ENCODE data around the gene NRIP3. TPM values are rescaled to one million over a fixed set of nuclear protein-coding genes. Genes with fewer than 3 reads are reported as not detected.

Gene NRIP3
- total RNA-seq: 4.0 and 15.6 TPM in 2 replicates

DNA sequence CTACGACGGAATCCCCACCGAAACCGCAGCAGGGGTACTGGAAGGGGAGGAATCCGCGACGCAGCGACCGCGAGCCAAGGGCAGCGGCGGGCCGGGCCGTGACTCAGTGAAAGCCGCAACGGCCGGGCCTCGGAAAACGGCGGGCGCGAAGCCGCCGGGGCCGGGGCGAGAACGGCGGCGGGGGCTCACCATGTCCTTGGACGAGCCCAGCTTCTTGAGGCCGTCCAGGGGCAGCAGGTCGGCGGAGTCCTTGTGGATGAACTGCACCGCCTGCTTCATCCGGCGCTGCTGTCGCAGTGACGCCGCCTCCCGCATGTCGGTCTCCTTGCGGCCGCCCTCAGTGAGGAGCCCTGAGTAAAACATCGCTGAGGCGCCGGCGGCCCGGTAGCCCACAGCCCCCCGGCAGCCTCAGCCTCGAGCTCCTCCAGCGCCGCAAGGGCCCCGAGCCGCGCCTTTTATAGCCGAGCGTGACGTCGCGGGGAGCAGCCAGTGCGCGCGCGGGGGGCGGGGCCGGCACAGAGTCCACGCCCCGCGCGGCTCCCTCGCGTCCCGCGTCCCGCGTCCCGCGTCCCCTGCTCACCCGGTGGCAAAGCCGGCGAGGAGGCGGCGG, at the start of gene NRIP3:
Gene NRIP3, minus strand, starts transcription at position 429 of the 610 bp plus-strand sequence. Its CDS starts 66 bp downstream, at position 363.
- no peak for DNase-seq (ENCODE audit: low read depth, low spot score)

DNA sequence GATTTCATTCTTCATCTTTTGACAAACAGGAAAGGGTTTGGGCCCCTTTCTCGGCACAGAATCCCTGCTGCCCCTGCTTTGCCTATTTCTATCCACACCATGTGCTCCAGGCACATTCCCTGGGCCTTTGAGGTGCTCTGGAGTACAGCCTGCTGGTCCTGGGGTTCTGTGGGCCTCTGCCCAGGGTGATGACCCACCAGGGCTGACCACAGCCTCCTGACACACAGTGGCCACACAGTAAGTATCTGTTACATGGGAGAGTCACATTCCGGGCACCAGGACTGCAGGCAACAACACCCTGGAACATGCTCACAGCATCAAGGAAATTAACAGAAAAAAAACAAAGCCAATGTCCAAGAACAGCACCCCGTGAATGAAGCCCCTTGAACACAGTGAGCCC, 48.5 kb upstream of the NRIP3 start:
- no peak for DNase-seq (ENCODE audit: low read depth, low spot score)

DNA sequence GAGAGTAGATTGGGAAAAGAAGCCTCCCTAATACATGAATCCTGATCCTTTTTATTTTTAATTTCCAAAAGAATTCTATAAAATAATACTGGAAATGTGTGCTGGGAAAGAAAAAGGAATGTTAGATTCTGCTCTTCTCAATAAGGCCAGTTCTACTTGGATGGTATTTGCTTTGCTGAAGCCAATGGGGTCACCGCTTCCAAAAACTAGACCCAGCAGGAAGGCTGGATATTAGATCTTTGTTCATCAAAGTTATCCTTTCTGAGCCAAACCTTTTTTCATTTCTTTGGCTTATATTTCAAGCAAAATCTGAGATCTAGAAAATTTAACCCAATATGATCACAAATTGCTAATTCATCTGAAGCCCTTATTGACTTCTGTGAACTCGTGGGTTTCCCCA, 46.2 kb upstream of the NRIP3 start:
- DNase-seq (ENCODE audit: low read depth, low spot score): no peak

DNA sequence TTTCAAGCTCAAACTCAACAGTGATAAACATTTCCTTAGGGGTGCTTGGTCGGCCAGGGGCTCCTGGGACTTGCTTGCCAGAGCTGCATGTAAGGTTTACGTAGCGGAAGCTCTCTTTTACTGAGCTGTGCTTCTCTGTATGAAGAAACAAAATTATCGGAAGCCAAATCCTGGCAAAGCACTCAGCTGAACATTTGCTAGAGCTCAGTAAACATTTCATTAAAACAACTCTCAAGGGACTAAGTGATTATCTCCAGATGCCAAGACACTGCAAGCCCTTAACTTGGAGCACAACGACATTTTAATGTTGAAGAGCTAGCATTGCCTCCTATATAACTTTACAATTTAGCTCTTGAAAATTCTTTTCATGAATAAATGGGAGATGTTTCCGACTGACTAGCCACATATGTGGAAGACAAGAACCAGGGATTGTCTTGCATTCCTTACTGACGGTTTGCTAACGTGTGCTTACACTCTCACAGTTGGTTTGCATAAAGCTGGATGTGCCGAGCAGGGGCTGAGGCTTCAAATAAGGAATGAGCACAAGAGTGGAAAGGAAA, 44.2 kb upstream of the NRIP3 start:
- no peak for DNase-seq (ENCODE audit: low read depth, low spot score)

DNA sequence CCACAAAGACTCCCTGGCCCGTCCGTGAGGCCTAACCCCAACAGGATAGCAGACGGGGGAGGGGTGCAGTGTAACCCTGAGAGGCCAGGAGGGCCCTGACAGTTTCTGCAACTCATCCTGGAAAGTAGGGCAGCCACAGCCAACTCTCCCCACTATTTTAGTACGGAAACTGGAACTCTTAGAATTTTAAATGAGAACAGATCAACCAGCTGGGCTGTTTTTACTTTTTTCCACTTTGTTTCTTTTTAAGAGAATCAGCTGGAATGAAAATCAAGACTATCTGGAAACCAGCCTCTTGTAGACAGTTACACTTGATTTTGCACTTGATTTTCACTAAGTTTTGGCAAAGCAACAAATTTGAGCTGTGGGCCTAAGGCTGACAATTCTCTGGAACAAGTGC, 42.7 kb upstream of the NRIP3 start:
- no peak for DNase-seq (ENCODE audit: low read depth, low spot score)

DNA sequence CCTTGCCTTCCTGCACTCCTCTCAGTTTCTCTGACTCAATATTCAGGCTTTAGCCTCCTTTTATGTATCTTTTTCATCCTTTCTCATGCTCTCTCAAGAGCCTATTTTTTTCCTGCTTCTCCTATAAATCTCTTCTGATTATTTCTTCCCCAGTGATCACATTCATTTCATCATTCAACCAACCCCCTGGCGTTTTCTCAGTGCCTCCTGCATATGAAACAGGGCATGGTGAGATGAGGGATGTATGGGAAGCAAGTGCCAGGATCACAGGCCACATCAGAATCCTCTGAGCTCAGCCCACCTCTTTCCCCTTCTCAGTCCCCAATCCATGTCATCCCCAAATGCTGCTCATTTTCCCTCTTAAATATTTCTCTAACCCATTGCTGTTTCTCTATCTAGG, 38.7 kb upstream of the NRIP3 start:
- DNase-seq (ENCODE audit: low read depth, low spot score): no peak

DNA sequence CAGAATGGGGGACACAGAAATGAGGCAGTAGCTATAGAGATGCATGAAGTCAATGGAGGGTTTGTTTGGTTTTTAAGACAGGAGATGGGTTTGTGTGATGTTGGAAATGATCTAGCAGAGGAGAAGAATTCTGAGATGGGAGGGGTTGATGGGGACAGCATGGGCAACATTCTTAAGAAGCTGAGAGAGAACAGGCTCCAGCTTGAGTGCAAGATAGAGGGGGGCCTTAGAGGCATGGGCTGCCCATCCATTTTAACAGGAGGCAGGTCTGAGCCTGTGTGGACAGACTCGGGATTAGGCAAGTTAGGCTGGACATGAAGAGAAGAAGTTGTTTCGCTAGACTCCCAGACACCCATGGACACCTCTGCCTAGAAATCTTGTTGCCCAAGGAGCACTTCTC, 37.9 kb upstream of the NRIP3 start:
- no peak for DNase-seq (ENCODE audit: low read depth, low spot score)

DNA sequence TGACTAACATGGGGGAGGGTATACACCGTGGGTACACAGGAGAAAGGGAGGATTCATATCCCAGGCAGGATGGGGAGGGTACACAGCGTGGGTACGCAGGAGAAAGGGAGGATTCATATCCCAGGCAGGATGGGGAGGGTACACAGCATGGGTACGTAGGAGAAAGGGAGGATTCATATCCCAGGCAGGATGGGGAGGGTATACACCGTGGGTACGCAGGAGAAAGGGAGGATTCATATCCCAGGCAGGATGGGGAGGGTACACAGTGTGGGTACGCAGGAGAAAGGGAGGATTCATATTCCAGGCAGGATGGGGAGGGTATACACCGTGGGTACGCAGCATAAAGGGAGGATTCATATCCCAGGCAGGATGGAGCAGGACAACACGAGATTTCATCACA, 36.6 kb upstream of the NRIP3 start:
- no peak for DNase-seq (ENCODE audit: low read depth, low spot score)

DNA sequence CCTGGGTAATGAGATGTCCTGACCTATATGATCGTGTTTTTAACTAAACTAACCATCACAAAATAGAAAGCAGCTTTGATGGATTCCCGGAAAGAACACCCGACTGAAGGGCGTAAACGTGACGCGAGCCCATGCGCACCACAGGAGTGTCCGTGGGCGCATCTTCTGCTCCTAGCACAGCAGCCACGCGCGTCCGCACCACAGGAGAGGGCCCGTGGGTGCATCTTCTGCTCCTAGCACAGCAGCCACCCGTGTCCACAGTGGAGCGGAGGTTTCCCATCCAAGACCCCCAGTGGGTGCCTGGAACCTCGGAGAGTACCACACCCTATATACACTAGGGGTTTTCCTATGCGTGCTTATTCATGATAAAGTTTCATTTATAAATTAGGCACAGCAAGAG, 36.1 kb upstream of the NRIP3 start:
- no peak for DNase-seq (ENCODE audit: low read depth, low spot score)

DNA sequence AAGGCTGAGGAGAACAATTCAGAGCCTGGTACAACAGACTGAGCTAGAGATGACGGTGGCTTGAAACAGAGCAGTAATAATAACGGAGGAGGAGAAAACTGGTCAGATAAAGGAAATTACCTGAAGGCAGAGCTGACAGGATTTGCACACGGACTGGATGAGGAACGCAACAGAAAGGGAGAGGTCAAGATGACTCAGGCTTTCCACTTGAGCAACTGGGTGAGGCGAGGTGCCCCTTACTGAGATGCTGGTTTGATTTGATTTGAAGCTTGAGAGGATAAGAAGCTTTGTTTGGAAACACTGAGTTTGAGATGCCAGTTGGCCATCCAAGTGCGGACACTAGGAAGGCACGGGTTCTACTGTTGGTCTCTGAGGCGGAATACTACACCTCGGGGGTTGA, 35.4 kb upstream of the NRIP3 start:
- no peak for DNase-seq (ENCODE audit: low read depth, low spot score)

DNA sequence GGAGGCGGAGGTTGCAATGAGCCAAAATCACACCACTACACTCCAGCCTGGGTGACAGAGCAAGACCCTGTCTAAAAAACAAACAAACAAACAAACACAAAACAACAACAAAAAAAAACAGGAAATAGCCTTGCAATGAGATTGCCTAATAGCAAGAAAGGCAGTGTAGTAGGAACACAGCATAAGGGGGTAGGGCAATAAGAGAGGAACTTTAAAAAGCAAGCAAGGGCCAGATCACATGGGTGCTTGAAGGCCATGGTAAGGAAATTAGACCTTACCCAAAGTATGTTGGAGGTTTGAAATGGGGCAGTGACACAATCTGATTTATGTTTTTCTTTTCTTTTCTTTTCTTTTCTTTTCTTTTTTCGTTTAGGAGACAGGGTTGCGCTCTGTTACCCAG, 34.7 kb upstream of the NRIP3 start:
- DNase-seq (ENCODE audit: low read depth, low spot score): no peak

DNA sequence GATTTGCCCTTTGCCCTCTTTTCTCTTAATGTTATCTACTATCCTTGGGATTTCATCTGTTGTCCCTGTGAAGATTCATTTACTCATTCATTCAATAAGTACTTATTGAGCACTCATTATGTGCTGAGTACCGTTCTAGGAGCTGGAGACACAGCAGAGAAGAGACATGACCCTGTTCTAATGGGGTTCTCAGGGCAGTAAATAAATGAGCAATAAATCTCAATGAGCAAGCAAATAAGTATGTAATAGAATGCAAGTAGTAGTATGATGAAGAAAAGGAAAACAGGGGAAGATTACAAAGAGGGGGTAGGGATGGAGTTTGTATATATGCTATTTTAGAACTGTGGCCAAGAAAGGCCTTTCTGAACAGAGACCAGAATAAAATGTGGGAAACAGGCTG, 34.2 kb upstream of the NRIP3 start:
- DNase-seq (ENCODE audit: low read depth, low spot score): no peak

DNA sequence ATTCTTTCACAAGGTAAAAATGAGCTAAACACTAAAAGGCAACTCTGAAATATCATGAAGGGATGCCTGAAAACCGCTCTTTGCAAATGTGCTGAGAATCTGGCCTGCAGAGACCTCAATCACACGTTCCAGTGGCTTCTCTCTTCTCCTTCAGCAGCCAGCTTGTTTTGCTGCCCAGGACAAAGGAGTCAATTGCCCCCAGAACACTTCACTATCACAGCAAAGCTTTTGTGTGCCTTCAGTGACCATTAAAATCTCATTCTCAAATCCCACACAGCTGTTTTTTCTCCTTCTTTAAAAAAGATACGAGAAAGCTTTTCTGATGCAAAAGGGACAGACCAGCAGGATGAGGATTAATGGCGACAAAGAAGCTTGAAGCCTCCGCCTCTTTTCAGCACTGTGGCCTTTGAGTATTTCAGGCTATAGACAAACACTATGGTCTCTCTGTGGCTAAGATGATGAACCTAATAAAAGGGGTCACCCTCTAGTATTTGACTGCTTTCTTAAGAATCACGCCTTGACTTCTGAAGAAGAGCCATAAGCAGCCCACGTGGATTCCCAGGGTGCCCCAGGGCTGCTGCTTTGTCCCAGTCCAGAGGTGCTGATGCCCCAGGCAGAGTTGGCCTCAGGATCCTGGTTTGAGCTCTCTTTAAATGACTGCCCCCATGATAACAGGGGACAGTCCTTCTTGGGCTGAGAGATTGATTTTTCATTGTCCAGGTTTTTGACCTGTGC, 33.4 kb upstream of the NRIP3 start:
- no peak for DNase-seq (ENCODE audit: low read depth, low spot score)

DNA sequence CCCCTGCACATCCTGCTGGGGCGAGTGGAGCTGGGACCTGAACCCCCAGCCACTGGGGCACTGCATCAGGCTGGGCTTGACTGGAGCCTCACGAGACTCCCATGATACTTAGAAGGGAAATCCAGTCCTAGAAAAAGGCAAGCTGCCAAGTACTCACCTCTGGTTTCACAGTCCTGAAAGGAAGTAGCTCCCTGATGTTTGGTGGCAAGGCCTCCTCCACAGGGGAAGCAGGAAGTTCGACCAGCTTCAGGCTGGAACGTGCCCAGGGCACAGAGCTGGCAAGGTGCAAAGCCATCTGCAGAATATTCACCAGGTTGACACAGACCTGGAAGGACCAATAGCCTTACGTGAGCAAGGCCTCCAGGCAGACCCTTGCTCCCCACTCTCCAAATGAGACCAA, 26.8 kb upstream of the NRIP3 start:
- DNase-seq (ENCODE audit: low read depth, low spot score): no peak

DNA sequence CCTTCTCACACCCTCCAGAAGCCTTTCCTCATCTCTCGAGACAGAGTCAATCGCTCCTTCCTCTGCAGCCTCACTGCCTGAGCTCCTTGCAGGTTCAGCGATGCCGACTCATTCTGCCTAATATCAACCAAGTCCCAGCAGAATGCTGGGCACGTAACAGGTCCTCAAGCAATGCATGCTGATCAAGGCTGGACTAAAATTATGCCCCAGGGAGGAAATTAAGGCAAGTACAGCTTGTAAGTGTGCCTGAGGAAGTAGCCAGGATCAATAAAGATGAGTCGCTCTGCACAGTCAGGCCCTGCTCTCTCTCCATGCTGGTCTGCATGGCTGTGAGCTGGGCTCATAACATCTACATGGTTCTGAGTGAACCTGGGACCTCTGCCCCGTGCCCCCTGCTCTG, 25.6 kb upstream of the NRIP3 start:
- no peak for DNase-seq (ENCODE audit: low read depth, low spot score)

DNA sequence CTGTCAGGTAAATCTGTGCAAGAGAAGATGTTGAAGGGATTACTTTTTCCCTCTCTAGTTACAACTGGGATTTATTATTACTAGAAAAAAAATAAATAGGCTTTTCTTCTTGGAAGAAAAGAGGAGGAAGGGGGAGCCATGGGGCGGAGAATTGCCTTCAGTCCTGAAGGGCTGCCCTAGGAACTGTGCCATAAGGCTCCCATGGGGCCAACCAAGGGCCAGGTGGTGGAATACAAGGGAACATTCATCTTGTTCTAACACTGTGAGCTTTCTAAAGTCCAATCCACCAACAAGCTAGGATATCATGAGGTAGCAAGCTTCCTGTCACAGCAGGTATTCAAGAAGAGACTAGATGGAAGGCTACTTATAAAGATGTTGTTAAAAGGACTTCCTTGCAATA, 24.8 kb upstream of the NRIP3 start:
- DNase-seq (ENCODE audit: low read depth, low spot score): no peak

DNA sequence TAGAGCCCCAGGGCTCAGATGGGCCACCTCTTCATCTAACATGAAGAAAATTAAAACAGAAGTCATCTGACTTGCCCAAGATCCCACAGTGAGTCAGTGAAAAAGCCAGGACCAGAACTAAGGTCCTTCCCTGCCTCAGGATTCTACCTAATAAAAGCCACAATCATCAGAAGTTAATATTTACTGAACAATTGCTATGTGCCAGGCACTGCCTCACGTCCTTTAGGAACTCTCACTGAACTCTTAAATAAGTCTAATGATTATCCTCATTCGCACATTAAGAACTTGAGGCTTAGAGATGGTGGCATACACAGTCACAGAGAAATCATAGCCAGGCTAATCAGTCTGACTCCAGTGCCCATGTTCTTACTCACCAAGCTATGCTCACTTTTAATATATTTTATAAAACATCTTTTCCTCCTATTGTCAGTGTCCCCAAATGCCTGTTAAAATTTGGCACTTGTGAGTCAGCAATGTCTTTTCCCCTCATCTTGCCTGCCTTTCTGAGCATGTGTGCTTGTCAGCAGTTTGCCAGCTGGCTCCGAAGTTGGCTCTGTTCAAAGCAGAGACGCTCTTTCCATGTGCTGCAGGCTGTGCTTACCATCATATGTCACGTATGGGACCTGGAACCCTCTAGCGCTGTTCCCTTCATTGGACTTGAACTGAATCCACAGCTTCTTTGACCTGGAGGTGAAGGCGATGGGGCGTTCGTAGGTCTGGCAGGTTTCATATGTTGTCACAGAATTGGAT, 21.5 kb upstream of the NRIP3 start:
- no peak for DNase-seq (ENCODE audit: low read depth, low spot score)

DNA sequence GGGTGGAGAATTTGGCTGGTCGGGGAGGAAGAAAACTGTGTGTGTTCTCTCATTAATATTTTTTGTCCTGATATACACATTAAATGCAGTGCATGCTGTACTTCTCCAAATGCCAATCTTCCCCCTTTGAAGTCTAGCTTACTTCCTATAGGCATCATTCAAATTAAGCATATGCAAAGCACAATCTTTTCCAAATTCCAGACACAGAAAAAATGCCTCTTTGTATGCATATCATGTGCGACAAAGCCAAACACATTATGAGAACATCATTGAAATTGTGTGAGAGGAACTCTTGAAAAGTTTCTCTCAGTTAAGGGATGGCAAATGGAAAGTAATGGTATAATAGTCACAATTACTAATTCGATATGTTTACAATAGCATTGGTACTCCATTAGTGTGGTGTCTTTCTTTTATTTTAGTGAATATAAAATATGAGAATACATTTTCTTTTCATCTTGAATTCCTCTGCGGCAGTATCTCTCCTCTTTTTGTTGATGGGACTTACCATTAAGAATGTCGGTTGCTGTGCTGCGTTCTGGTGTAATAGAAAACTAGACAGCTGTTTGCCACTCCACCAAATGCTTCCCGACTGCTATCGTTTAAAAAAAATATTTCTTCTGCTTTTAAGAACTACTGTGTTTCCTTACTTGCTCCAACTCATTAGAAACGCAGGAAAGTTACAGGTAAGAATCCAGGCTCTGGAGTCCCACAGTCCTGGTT, 19.3 kb upstream of the NRIP3 start:
- DNase-seq (ENCODE audit: low read depth, low spot score): no peak

DNA sequence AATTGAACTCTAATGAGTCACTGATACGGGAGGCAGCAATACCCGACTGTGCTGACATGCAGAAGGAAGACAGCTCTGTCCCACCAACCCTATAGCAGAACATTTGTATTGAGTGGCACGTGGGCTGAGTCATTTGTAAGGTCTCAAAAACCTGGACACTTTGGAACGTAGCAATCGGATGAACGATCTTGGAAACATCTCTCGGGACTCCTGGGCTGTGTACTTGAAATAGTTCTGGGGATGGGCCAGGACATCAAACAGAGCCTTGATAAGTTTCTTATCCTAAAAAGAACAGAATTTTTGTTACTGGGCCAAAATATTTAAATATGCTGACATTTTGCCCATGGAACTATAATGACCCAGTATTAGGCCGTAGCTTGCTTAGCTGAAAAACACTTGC, 17.1 kb upstream of the NRIP3 start:
- no peak for DNase-seq (ENCODE audit: low read depth, low spot score)

DNA sequence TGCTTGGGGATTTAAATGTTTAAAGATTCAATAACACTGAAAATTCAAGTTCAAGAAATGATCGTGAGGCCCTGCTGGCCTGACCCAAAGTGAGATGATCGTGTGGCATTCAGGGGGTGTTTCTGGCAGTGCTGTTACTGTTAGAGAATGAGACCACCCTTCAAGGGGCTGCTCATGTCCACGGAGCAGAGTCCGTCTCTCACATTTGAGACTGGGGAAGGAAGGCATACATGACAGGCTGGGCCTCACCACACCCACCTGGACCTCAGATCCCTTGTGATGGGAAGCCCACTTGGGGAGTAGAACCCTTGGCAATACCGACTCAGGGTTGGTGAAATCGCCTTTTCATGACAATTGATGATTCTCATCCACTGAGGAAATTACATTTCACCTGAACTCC, 16.1 kb upstream of the NRIP3 start:
- DNase-seq (ENCODE audit: low read depth, low spot score): no peak

DNA sequence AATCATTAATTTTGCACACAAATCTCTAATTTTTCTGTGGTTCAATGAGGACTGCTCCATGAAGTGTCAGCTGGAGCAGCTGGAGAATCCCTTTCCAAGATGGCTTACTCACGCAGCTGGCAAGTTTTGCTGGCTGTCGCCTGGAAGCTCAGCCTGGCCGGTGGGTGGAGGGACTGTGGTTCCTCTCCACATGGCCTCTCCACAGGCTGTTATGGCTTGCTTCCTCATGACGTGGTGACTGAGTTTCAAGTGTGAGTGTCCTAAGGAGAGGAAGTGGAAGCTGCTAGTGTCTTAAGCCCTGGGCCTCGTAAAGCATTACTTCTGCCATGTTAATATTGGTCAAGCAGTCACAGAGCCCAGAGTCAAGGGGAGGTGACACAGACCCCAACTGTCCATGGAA, 14.0 kb upstream of the NRIP3 start:
- no peak for DNase-seq (ENCODE audit: low read depth, low spot score)
